SW 1271 (cell line): ENCODE measurements around the gene MED27.

Experiments
- DNase-seq, 2 experiments: peaks; one replicate each; lab custom pipeline; 2025; lab: John Stamatoyannopoulos, UW

Gene MED27

GRCh38 chr9:131853434-131853833 is 226.2 kb downstream of the MED27 start:
- no peak for DNase-seq

GRCh38 chr9:131851414-131851813 is 228.3 kb downstream of the MED27 start:
- no peak for DNase-seq

DNA sequence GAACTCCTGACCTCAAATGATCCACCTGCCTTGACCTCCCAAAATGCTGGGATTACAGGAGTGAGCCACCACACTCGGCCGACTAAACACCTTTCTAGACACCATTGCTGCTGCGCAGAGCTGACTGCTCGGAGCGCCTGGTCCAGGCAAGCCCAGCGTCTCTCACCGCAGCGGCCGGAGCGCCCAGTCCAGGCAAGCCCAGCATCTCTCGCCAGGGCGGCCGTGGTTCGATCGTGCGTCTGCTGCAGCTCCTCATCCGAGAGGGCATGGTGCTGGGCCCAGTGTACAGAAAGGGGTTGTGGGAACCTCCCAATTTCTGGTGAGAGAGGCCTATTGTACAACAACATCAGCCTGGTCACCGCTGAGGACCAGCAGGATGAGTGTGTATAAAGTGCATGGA is 230.3 kb downstream of the MED27 start:
- no peak for DNase-seq

GRCh38 chr9:131848570-131849160 is 231.0 kb downstream of the MED27 start:
- DNase-seq, result no peak

GRCh38 chr9:131847665-131848354 is 231.9 kb downstream of the MED27 start:
- DNase-seq, result no peak

- no peak for DNase-seq
Observed at GRCh38 chr9:131845305-131846298, 234.1 kb downstream of the MED27 start.

DNA sequence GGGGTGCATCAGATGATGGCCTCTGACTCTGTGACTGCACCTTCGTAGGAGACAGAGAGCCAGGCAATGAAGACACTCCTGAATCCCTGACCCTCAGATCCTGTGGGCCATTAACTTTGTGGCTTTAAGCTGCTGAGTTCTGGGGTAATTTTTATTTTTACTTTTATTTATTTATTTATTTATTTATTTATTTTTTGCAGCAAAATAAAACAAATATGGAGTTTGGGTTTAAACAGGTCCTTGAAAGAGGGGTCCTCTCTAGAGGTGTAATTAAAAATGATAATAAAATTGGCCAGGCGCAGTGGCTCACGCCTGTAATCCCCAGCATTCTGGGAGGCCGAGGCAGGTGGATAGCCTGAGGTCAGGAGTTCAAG is 234.9 kb downstream of the MED27 start:
- DNase-seq, result no peak

- DNase-seq, result no peak
Observed at GRCh38 chr9:131843989-131844744, 235.5 kb downstream of the MED27 start.

- no peak for DNase-seq
Observed at GRCh38 chr9:131841765-131842318, 237.8 kb downstream of the MED27 start.

- DNase-seq, result no peak
Observed at GRCh38 chr9:131840751-131841702, 238.6 kb downstream of the MED27 start.

- DNase-seq, result no peak
Observed at GRCh38 chr9:131840220-131840619, 239.4 kb downstream of the MED27 start.

DNA sequence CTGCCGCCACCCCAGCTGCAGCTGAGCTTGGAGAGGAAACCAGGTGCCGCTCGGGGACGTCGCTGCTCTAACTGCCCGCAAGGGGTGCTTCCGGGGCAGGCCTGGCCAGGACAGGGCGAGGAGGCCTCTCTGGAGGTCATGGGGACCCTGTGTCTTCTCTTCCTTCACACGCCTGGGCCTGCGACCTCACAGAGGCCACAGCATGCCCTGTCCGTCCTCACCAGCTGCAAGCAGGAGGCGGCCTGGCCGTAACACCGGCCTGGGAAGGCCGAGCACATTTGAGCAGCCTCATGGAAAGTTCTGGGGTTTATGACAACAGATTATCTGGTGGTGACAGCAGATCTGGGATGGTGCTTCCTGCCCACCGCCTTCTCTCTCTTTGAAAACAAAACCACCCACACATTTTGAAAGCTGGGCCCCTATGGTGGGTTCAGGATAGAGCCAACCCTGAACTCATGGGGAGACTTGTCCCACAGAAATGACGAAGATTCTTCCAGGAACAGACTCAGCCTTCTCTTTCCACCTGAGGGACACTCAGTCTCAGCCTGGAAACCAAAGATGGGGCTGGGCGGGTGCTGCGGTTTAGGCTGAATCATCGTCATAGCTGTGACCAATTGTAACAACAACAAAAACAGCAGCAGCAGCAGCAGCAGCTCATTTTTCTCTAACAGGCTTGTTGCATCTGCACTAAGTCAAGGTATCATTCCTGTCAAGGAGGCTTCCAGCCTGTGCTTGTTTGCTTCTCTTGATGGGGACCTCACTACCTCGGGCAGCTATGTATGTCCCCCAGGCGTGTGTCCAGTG is 240.2 kb downstream of the MED27 start:
- DNase-seq, result no peak

DNA sequence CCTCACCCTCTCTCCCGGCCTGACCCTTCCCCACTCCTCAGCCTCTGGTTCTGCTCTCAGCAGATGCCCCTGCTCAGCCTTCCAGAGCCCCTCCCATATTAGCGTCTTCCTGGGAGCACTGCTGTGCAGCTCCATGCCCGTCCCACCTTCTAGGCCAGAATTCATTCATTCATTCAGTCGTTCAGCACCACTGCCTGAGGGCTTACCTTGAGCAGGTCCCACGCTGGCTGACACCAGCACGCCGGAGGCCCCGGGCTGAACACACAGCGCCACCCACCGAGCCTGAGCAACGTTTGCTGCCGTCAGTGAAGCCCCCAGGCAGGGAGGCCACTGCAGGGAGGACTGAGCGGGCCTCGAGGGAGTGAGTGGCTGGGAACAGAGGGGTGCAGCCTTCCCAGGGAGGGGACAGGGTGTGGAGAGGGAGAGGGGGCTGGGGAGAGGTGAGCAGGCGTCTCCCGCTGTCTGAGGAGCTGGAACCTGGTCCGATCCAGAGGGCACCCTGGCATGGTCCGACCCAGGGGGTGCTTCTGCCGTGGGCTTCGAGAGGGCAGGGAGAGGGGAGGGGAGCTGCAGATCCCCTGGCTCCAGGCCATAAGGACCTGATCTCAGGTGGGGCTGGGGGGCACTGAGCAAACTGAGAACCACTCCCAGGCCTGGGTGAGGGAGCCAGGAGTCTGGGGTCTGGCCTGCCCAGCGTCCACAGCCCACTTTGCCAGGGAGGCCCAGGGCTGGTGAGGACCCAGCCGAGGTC is 241.0 kb downstream of the MED27 start:
- no peak for DNase-seq

DNA sequence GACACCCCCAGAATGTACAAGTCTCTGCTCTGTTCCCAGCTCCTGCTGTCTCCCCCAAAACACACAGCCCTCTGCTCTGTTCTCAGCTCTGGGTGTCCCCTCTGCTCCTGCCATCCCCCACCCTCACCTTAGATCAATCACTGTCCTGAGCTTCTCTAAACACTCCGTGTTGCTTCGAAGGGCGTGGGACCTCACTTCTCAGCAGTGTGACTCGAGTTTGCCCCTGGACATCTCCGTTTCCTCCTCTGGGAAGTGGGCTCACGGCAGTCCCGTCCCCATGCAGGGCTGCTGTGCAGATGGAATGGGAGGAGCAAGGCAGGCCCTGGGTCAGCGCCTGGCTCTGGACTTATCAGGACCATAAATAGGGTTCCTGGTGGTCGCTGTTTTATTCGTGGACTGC is 241.8 kb downstream of the MED27 start:
- DNase-seq, result no peak

GRCh38 chr9:131837316-131837715 is 242.4 kb downstream of the MED27 start:
- DNase-seq, result no peak

DNA sequence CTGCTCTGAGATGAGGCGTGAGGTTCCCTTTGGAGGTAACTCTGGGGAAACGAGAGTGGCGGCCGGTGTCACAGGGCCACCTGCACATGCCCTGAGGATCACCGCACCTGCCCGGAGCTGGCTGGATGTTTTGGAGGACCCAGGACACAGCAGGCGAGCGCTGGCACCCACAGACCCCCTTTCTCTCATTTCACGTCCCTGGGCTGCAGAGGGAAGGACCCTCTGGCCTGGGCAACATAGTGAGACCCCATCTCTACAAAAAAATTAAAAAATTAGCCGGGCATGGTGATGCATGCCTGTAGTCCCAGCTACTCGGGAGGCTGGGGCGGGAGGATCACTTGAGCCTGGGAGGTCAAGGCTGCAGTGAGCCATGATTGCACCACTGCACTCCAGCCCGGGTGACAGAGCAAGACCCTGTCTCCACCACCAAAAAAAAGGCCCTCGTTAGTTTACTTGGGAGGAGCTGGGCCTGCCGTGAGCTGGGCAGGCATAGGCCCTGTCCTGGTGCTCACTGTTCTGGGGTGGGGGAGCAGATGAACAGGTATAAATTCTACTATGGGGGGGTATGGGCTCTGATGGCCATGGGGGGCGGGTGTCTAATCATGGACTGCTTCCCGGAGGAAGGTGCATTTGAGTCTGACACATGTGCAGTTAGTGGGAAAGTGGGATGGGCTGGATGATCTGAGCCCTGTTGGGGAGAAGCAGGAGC is 242.9 kb downstream of the MED27 start:
- no peak for DNase-seq

DNA sequence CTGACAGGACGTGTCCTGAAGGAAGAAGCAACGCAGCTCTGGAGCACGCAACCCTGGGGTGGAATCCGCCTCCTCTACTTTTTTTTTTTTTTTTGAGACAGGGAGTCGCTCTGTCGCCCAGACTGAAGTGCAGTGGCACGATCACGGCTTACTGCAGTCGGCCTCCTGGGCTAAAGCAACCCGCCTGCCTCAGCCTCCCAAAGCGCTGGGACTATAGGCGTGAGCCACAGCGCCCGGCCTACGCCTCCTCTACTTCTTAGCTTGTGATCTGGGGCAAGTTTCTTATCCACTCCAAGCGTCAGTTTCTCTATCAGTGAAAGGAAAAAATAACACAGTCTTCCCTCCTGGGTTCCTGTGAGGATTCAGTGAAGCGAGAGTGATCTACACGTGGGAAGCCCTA is 243.6 kb downstream of the MED27 start:
- no peak for DNase-seq

DNA sequence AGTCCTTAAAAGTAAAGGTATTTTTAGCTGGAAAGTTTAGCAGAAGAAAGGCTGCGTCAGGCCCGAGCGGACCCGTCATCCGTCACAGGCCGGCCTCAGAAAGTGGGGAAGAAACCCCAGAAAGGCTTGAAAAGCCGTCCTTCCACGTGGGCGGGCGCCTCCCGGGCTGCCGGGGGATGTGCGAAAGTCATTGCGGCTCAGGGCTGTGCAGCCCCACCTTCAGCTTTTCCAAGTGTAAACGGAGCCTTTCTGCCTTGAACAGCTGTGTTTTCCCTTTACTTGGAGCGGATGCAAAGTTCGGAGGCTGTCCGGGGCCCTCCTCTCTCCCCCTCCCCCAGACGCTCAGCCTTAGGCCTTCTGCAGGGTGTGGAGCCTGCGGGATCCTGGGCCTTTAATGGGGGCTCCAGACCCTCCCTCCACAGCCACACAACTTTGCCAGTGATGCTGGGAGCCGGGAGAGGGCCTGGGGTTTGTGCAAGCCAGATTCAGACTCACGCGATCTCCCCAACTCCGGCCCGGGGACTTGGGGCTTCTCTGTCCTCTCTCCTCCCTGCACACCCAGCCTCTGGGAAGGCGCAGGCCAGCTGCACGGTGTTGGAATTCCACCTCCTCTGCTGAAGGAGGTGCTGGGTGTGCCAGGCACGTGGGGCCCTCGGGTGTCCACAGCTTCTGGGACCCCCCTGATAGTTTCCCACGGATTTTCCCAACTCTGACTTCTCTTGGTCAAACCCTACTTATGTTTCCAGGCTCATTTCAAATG is 244.3 kb downstream of the MED27 start:
- no peak for DNase-seq
